Neural crest cell (in vitro differentiated cells): ENCODE measurements around the gene CD28. TPM values are rescaled to one million over a fixed set of nuclear protein-coding genes. Genes with fewer than 3 reads are reported as not detected.

Experiments
- DNase-seq: peaks from one replicate; pipeline ENCODE4 v3.0.0; 2021; ENCODE audit warnings: low read depth, mixed read lengths, low spot score
- H3K27ac Mint-ChIP-seq: one replicate; pipeline ENCODE4 v1.8.0; 2021; ENCODE audit warnings: mild to moderate bottlenecking, mixed read lengths; ENCODE audit not compliant: unreplicated experiment
- H3K27me3 Mint-ChIP-seq: 2 replicates; pipeline ENCODE4 v1.8.0; 2021; ENCODE audit warnings: low read depth, mild to moderate bottlenecking, mixed read lengths
- H3K36me3 Mint-ChIP-seq: 2 replicates; pipeline ENCODE4 v1.8.0; 2021; ENCODE audit warnings: low read depth, mild to moderate bottlenecking, mixed read lengths
- H3K4me1 Mint-ChIP-seq: 2 replicates; pipeline ENCODE4 v1.8.0; 2021; ENCODE audit warnings: mixed read lengths
- H3K4me3 Mint-ChIP-seq: one replicate; pipeline ENCODE4 v1.8.0; 2021; ENCODE audit warnings: mild to moderate bottlenecking, mixed read lengths
- H3K9me3 Mint-ChIP-seq: 2 replicates; pipeline ENCODE4 v1.8.0; 2021; ENCODE audit warnings: mixed read lengths
- total RNA-seq: library from RNA; stranded (reverse); gene quantifications from 2 replicates; pipeline ENCODE4 v1.2.1, GENCODE V29; 2021
- TF ChIP-seq, protein P1 (sequence below): fragments of 200-600 bp; sonication (generic); conservative IDR thresholded peaks from 2 replicates; pipeline ENCODE4 v1.5.0; 2021; ENCODE audit warnings: antibody characterized with exemption, mild to moderate bottlenecking

CD28 gene
- total RNA-seq, 1 donor from 2014 or later: not detected

DNA sequence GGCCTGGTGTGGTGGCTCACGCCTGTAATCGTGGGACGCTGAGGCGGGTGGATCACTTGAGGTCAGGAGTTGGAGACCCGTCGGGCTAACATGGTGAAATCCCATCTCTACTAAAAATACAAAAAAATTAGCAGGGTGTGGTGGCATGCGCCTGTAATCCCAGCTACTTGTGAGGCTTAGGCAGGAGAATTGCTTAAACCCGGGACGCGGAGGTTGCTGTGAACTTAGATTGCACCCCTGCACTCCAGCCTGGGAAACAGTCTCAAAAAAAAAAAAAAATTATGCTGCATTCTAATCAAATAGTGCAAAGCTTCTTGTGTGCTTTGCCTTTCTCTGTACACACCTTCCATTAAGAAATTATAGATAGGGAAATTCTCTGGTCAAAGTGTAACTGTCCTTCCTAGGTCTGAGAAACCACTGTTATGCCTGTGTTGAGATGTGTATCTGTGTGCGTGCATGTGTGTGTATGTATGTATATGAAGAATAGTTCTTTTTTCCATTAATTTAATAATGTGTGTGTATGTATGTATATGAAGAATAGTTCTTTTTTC, 2.5 kb downstream of the CD28 start:
- Mint-ChIP-seq H3K9me3 (no peaks in the 10 kb centered on the region), H3K27me3 (no peaks in the 10 kb centered on the region), H3K4me1 (peaks cover 18% of the 10 kb centered on the region), H3K4me3 (no peak overlapping the region), H3K36me3 (no peaks in the 10 kb centered on the region), H3K27ac (no peak overlapping the region)
- TF ChIP-seq, protein P1, sequence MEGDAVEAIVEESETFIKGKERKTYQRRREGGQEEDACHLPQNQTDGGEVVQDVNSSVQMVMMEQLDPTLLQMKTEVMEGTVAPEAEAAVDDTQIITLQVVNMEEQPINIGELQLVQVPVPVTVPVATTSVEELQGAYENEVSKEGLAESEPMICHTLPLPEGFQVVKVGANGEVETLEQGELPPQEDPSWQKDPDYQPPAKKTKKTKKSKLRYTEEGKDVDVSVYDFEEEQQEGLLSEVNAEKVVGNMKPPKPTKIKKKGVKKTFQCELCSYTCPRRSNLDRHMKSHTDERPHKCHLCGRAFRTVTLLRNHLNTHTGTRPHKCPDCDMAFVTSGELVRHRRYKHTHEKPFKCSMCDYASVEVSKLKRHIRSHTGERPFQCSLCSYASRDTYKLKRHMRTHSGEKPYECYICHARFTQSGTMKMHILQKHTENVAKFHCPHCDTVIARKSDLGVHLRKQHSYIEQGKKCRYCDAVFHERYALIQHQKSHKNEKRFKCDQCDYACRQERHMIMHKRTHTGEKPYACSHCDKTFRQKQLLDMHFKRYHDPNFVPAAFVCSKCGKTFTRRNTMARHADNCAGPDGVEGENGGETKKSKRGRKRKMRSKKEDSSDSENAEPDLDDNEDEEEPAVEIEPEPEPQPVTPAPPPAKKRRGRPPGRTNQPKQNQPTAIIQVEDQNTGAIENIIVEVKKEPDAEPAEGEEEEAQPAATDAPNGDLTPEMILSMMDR: no peak
- DNase-seq: no peak

DNA sequence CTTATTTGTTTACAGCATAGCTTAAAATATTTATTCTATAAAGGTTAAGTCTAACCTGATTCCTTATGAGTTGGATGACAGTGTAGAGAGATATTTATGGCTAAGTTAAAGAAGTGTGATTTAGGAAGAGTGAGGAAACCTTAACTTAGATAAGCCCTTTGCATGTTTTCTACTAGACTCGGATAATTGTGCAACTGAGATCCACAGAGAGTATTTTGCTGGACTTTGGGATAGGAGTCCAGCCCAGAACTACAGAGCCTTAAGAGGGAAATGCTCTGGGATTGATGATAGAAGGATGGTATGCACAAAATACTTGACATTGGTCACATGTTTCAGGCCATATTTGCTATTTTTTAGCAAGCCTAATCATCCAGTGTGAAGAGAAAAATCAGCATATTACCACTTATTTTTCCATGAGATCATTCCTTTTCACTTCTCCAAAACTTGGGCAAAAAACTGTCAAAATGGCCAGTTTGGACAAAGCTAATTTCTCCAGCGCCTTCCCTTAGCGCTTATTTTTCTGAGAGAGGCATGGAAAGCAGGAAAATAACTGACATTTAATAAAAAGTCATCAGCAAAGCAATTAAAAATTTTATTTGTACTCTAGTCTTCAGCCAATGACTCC, 3.1 kb downstream of the CD28 start:
- no peak for DNase-seq
- Mint-ChIP-seq H3K27ac (no peak overlapping the region), H3K9me3 (no peaks in the 10 kb centered on the region), H3K4me3 (no peak overlapping the region), H3K36me3 (no peaks in the 10 kb centered on the region), H3K4me1 (peaks cover 19% of the 10 kb centered on the region), H3K27me3 (no peaks in the 10 kb centered on the region)
- TF ChIP-seq, protein P1: no peak

DNA sequence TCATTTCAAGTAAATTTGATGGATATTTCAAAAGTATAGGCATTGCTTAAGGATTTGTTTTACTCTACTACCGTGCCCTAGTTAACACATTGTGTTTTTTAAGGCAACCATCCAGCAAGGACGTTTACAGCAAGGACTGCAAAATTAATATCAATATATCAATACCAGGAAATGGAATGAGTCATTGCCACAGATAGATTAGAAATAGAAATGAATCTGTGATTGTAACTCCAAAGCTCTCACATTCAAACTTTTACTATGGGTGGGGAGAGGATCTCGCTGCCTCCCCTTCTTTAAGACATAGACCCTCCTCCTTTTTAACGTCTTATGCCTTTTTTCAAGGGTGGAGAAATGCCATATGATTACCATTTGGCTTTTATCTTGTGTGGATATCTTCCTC, 3.8 kb downstream of the CD28 start:
- TF ChIP-seq, protein P1: no peak
- DNase-seq: no peak
- no peaks in the 10 kb centered on the region for H3K9me3 Mint-ChIP-seq

DNA sequence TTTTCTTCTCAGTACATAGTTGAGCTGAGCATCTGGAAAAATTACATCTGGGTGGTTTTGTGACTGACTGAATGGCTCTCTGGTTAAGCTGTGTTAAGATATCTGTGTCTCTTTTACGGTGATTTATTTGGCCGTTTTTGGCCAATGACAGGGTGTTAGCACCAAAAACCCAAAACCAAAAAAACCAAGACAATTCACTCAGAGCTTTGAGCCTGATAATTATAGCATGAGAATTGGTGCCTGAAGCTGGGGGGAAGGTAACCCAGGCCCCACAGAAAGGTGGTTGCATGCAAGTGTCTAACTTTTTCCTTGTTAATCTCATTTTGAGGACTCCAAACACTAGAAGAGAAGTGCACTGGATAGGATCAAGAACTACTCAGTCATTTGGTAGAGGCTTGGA, 4.5 kb downstream of the CD28 start:
- Mint-ChIP-seq H3K4me1 (peaks cover 19% of the 10 kb centered on the region), H3K4me3 (no peak overlapping the region)
- TF ChIP-seq, protein P1: no peak

More for the DNA sequence above, 3.8 kb downstream of the CD28 start:
- Mint-ChIP-seq H3K27ac (no peak overlapping the region), H3K27me3 (no peaks in the 10 kb centered on the region), H3K4me1 (peaks cover 19% of the 10 kb centered on the region), H3K36me3 (no peaks in the 10 kb centered on the region), H3K4me3 (no peak overlapping the region)

DNA sequence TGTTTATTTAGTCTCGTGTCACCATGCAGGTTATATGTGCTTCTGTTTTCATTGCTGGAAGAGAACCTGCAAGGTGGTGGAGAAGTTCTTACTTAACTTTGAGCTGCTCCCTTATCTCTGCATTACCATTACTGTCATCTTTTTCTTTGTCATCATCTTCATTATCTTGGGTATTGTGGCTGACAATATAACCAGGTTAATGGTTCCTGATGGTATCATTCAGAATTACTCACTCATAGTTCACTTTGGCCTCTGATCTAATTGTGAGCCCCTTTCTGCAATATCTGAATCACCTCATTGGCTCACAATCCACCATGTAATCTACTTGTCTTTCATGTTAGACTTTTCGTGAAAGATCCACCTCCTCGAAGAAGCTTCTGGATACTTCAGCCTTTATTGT, 5.0 kb downstream of the CD28 start:
- no peaks in the 10 kb centered on the region for H3K27me3 Mint-ChIP-seq
- H3K4me1 Mint-ChIP-seq: peaks cover 19% of the 10 kb centered on the region
- no peak for DNase-seq
- no peaks in the 10 kb centered on the region for H3K9me3 Mint-ChIP-seq
- no peak overlapping the region for H3K4me3 Mint-ChIP-seq
- TF ChIP-seq, protein P1: no peak
- no peak overlapping the region for H3K27ac Mint-ChIP-seq
- no peaks in the 10 kb centered on the region for H3K36me3 Mint-ChIP-seq

More for the DNA sequence above, 4.5 kb downstream of the CD28 start:
- no peaks in the 10 kb centered on the region for H3K36me3 Mint-ChIP-seq
- no peak overlapping the region for H3K27ac Mint-ChIP-seq
- H3K9me3 Mint-ChIP-seq: no peaks in the 10 kb centered on the region
- no peak for DNase-seq
- H3K27me3 Mint-ChIP-seq: no peaks in the 10 kb centered on the region
